ENCODE data around the gene ATP6V1B1.

Gene ATP6V1B1

DNA sequence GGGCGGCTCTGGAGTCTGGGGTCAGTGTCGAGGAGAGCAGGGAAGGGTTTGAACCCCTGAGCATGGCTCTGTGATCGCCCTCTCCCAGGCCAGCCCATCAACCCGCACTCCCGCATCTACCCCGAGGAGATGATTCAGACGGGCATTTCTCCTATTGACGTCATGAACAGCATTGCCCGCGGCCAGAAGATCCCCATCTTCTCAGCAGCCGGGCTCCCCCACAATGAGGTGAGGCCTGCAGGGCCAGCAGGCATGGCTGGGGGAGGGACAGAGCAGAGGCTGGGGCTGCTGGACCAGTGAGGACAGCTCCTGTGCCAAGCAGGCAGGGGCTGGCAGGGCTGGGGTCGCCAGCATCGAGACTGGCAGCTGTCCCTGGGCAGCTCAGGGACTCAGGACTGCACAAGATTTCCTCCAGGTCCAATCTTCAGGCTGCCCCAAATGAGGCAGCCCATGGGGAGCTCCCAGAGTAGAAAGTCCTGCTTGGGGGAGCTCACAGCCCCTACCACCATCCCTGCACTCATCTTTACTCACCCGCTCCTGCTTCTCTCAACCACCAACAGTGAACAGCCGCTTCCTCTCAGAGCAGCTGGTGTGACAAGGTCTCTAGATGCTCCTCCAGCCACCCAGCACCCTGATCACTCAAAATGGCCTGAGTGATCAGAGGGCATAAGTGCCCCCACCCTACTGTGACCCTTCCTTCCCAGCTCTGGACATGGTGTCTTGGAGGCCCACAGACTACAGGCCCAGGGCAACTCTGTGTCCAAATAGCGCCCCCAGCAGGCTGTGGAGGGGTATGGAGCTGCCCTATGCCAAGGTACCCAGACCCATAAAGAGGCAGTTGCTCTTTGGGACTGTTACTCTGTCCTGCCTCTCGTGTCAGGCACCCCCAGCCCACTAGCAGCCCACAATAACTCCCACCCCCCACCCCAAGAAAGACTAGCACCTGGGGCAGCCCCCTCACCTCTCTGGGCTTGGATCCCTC lies 24.4 kb downstream of the ATP6V1B1 start:
- Histone ChIP-seq H2AFZ (ENCODE audit: low read depth, low read length) (no peak overlapping the region), H2AK5ac (ENCODE audit: low read length, severe bottlenecking) (no peak overlapping the region), H2BK15ac (ENCODE audit: low read depth, poor library complexity, severe bottlenecking) (peak overlapping the region; percentile 44), H2BK5ac (ENCODE audit: low read depth, low read length, poor library complexity, severe bottlenecking) (no peak overlapping the region), H3K4me3 (ENCODE audit: insufficient read depth in 1 of 2, low read depth in 1 of 2, low read length in 2 of 2) (no peak overlapping the region), H4K8ac (ENCODE audit: low read length) (no peak overlapping the region), H3K79me1 (replicated peaks; ENCODE audit: low read length, poor library complexity, severe bottlenecking) (no peaks in the 10 kb centered on the region), H3K4ac (ENCODE audit: low read depth in 1 of 2, low read length in 2 of 2) (no peak overlapping the region), H2BK120ac (ENCODE audit: low read depth, low read length) (no peak overlapping the region), H3K18ac (ENCODE audit: low read depth in 1 of 2, low read length in 2 of 2) (no peak overlapping the region), H3K36me3 (ENCODE audit: control insufficient read depth in 1 of 2, insufficient read depth in 2 of 2, low read depth in 1 of 2, low read length in 2 of 2) (no peaks in the 10 kb centered on the region), H3K14ac (ENCODE audit: low read length in 2 of 2) (no peak overlapping the region), H3K27me3 (ENCODE audit: control insufficient read depth in 1 of 2, insufficient read depth in 1 of 2, low read length in 2 of 2) (peaks cover 42 to 47% of the 10 kb centered on the region in 2 experiments), H3K4me2 (ENCODE audit: low read length, poor library complexity, severe bottlenecking) (no peak overlapping the region), H3K23ac (ENCODE audit: low read length in 2 of 2) (no peak overlapping the region), H3K9ac (ENCODE audit: low read length) (no peak overlapping the region), H2BK12ac (ENCODE audit: low read length in 2 of 2) (no peak overlapping the region), H3K9me3 (ENCODE audit: control insufficient read depth, low read length) (no peaks in the 10 kb centered on the region), H4K91ac (ENCODE audit: low read length) (no peak overlapping the region), H3K27ac (ENCODE audit: low read length, poor library complexity, severe bottlenecking) (no peak overlapping the region), H3K4me1 (ENCODE audit: control insufficient read depth, insufficient read depth, low read depth, low read length) (peaks cover 7% of the 10 kb centered on the region)
- no peak for DNase-seq
- 84% methylated on average over 16 of the region's 17 CpGs for WGBS

DNA sequence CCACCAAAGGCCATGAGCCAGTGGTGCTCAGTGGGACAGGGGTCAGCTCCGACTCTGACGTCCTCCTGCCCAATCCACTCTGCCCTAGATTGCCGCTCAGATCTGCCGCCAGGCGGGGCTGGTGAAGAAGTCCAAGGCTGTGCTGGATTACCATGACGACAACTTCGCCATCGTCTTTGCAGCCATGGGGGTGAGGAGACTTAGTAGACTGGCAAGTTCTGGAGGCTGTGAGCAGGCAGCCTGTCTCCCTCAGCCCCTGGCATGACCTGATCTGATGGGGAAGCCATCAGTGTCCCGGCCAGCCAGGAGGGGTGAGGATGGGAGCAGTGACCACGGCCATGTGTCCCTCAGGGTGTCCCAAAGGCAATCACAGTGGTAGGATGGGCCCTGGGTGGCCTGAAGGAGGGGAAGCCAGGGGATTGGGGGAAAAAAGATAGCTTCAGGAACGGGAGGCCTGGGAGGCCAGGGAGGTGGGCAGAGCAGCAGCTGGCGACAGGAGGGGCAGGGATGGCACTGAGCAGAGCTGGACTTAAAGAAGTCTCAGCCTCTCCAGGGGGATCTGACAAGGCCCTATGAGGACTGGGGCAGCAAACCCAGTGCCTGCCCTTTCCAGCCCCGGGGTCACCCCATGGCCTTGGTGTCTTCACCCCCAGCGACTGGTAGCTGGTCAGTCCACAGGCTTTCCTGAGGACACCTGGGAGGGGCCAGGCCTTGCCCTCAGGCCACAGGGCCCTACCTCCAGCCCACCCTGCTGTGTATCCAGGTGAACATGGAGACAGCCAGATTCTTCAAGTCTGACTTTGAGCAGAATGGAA lies 25.3 kb downstream of the ATP6V1B1 start:
- H4K91ac ChIP-seq (ENCODE audit: low read length), result no peak overlapping the region
- WGBS, result 68% methylated on average over 14 of the region's 14 CpGs
- H2BK15ac ChIP-seq (ENCODE audit: low read depth, poor library complexity, severe bottlenecking), result no peak overlapping the region

DNA sequence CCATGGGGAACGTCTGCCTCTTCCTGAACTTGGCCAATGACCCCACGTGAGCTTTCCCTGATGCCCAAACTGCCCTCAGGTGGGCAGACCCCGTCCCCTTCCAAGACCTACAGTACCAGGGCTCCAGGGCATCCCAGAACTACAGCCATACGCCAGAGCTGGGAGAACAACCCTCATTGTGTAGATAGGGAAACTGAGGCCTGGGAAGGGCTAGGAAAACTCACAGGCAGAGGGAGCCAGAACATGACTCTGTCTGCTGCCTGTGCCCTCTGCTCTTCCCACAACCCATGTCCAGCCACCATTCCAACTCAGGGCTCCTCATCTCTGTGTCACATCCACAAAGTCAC lies 25.9 kb downstream of the ATP6V1B1 start:
- Histone ChIP-seq H4K8ac (ENCODE audit: low read length) (no peak overlapping the region), H3K27me3 (ENCODE audit: control insufficient read depth in 1 of 2, insufficient read depth in 1 of 2, low read length in 2 of 2) (peaks cover 42 to 47% of the 10 kb centered on the region in 2 experiments), H3K79me1 (replicated peaks; ENCODE audit: low read length, poor library complexity, severe bottlenecking) (no peaks in the 10 kb centered on the region), H3K4ac (ENCODE audit: low read depth in 1 of 2, low read length in 2 of 2) (no peak overlapping the region), H3K9me3 (ENCODE audit: control insufficient read depth, low read length) (no peaks in the 10 kb centered on the region), H3K23ac (ENCODE audit: low read length in 2 of 2) (no peak overlapping the region), H2BK5ac (ENCODE audit: low read depth, low read length, poor library complexity, severe bottlenecking) (no peak overlapping the region), H3K4me3 (ENCODE audit: insufficient read depth in 1 of 2, low read depth in 1 of 2, low read length in 2 of 2) (no peak overlapping the region), H3K36me3 (ENCODE audit: control insufficient read depth in 1 of 2, insufficient read depth in 2 of 2, low read depth in 1 of 2, low read length in 2 of 2) (no peaks in the 10 kb centered on the region), H3K9ac (ENCODE audit: low read length) (no peak overlapping the region), H3K18ac (ENCODE audit: low read depth in 1 of 2, low read length in 2 of 2) (no peak overlapping the region), H2AK5ac (ENCODE audit: low read length, severe bottlenecking) (no peak overlapping the region), H3K14ac (ENCODE audit: low read length in 2 of 2) (no peak overlapping the region), H2BK120ac (ENCODE audit: low read depth, low read length) (no peak overlapping the region), H2BK15ac (ENCODE audit: low read depth, poor library complexity, severe bottlenecking) (no peak overlapping the region), H2BK12ac (ENCODE audit: low read length in 2 of 2) (no peak overlapping the region), H3K27ac (ENCODE audit: low read length, poor library complexity, severe bottlenecking) (no peak overlapping the region), H3K4me2 (ENCODE audit: low read length, poor library complexity, severe bottlenecking) (no peak overlapping the region), H4K91ac (ENCODE audit: low read length) (no peak overlapping the region), H3K4me1 (ENCODE audit: control insufficient read depth, insufficient read depth, low read depth, low read length) (peaks cover 7% of the 10 kb centered on the region), H2AFZ (ENCODE audit: low read depth, low read length) (no peak overlapping the region)
- DNase-seq, result no peak
- 85% methylated on average over 3 of the region's 4 CpGs for WGBS

More for the DNA sequence above, 25.3 kb downstream of the ATP6V1B1 start:
- Histone ChIP-seq H3K4me2 (ENCODE audit: low read length, poor library complexity, severe bottlenecking) (no peak overlapping the region), H3K36me3 (ENCODE audit: control insufficient read depth in 1 of 2, insufficient read depth in 2 of 2, low read depth in 1 of 2, low read length in 2 of 2) (no peaks in the 10 kb centered on the region), H2AFZ (ENCODE audit: low read depth, low read length) (no peak overlapping the region), H4K8ac (ENCODE audit: low read length) (no peak overlapping the region), H3K27me3 (ENCODE audit: control insufficient read depth in 1 of 2, insufficient read depth in 1 of 2, low read length in 2 of 2) (peaks cover 45 to 47% of the 10 kb centered on the region in 2 experiments), H2BK5ac (ENCODE audit: low read depth, low read length, poor library complexity, severe bottlenecking) (no peak overlapping the region), H3K14ac (ENCODE audit: low read length in 2 of 2) (no peak overlapping the region), H2BK120ac (ENCODE audit: low read depth, low read length) (no peak overlapping the region), H3K9ac (ENCODE audit: low read length) (no peak overlapping the region), H3K4me3 (ENCODE audit: insufficient read depth in 1 of 2, low read depth in 1 of 2, low read length in 2 of 2) (no peak overlapping the region), H3K9me3 (ENCODE audit: control insufficient read depth, low read length) (no peaks in the 10 kb centered on the region), H3K4ac (ENCODE audit: low read depth in 1 of 2, low read length in 2 of 2) (no peak overlapping the region), H2AK5ac (ENCODE audit: low read length, severe bottlenecking) (no peak overlapping the region), H3K27ac (ENCODE audit: low read length, poor library complexity, severe bottlenecking) (no peak overlapping the region), H3K4me1 (ENCODE audit: control insufficient read depth, insufficient read depth, low read depth, low read length) (peaks cover 7% of the 10 kb centered on the region), H3K79me1 (replicated peaks; ENCODE audit: low read length, poor library complexity, severe bottlenecking) (no peaks in the 10 kb centered on the region), H3K18ac (ENCODE audit: low read depth in 1 of 2, low read length in 2 of 2) (no peak overlapping the region), H2BK12ac (ENCODE audit: low read length in 2 of 2) (no peak overlapping the region), H3K23ac (ENCODE audit: low read length in 2 of 2) (no peak overlapping the region)
- no peak for DNase-seq
